CD4-positive, CD25-positive, alpha-beta regulatory T cell (primary cell): Measurements from ENCODE around the gene VMP1. TPM values are rescaled to one million over a fixed set of nuclear protein-coding genes. Genes with fewer than 3 reads are reported as not detected.

Experiments
- ATAC-seq, 2 donors: fragments of 150-1000 bp; cut with Tn5 transposase; one replicate each; pipeline ENCODE4 v1.10.0; 2021; ENCODE audit warnings: low read depth in 2 of 2, moderate number of reproducible peaks in 2 of 2, moderate library complexity in 1 of 2
- DNase-seq, 3 donors: peaks; one replicate each; pipeline versions ENCODE4 v3.0.0 to v3.0.0-alpha.2; 2012 to 2022; ENCODE audit warnings: mixed read lengths in 1 of 3
- H3K27ac ChIP-seq: one replicate; pipeline ENCODE4 v1.7.0; 2013; ENCODE audit warnings: mild to moderate bottlenecking, low read length; ENCODE audit not compliant: insufficient read depth, poor library complexity, severe bottlenecking
- H3K27me3 ChIP-seq: one replicate; pipeline ENCODE4 v1.7.0; 2013; ENCODE audit warnings: low read length; ENCODE audit not compliant: control insufficient read depth, insufficient read depth
- H3K36me3 ChIP-seq: one replicate; pipeline ENCODE4 v1.7.0; 2013; ENCODE audit warnings: mild to moderate bottlenecking, low read length, moderate library complexity; ENCODE audit not compliant: control insufficient read depth, insufficient read depth
- H3K4me1 ChIP-seq: 2 replicates; pipeline ENCODE4 v1.7.0; 2013; ENCODE audit warnings: mild to moderate bottlenecking, low read length; ENCODE audit not compliant: insufficient read depth, control insufficient read depth, poor library complexity, severe bottlenecking
- H3K4me3 ChIP-seq: one replicate; pipeline ENCODE4 v1.7.0; 2013; ENCODE audit warnings: low read depth, mild to moderate bottlenecking, low read length, moderate library complexity
- H3K9me3 ChIP-seq, 2 experiments: 1 replicate in 1 of 2; 2 replicates in 1 of 2; pipeline ENCODE4 v1.7.0; 2013; ENCODE audit warnings: low read length in 2 of 2, mild to moderate bottlenecking in 1 of 2, moderate library complexity in 1 of 2; ENCODE audit not compliant: control insufficient read depth in 2 of 2
- H3K27ac Mint-ChIP-seq, 3 donors: one replicate each; pipeline ENCODE4 v1.8.0; 2020 to 2022; ENCODE audit warnings: mild to moderate bottlenecking in 3 of 3, mixed read lengths in 3 of 3, moderate library complexity in 2 of 3
- H3K27me3 Mint-ChIP-seq: one replicate; pipeline ENCODE4 v1.8.0; 2022; ENCODE audit warnings: mild to moderate bottlenecking, mixed read lengths
- H3K36me3 Mint-ChIP-seq: one replicate; pipeline ENCODE4 v1.8.0; 2020; ENCODE audit warnings: mixed read lengths
- H3K4me1 Mint-ChIP-seq, 4 donors: one replicate each; pipeline ENCODE4 v1.8.0; 2020 to 2022; ENCODE audit warnings: mixed read lengths in 4 of 4, mild to moderate bottlenecking in 1 of 4
- H3K4me3 Mint-ChIP-seq, 4 donors: one replicate each; pipeline ENCODE4 v1.8.0; 2020 to 2022; ENCODE audit warnings: mild to moderate bottlenecking in 4 of 4, mixed read lengths in 4 of 4, moderate library complexity in 3 of 4
- H3K9me3 Mint-ChIP-seq, 7 donors: one replicate each; pipeline ENCODE4 v1.8.0; 2020 to 2022; ENCODE audit warnings: mixed read lengths in 7 of 7, mild to moderate bottlenecking in 3 of 7, moderate library complexity in 2 of 7
- polyA plus RNA-seq, 4 donors: library from polyadenylated mRNA; unstranded; fragments of 300-500 nt; fragmentation: Illumina TruSeq; gene quantifications; one replicate each; pipeline ENCODE4 v1.2.3, GENCODE V29; 2021
- total RNA-seq: library from RNA; stranded (reverse); gene quantifications from one replicate; pipeline ENCODE4 v1.2.3, GENCODE V29; 2022

The VMP1 gene
- total and polyA plus RNA-seq, 5 donors from 2014 or later: 50.3 to 238 (median 73.4) TPM

DNA sequence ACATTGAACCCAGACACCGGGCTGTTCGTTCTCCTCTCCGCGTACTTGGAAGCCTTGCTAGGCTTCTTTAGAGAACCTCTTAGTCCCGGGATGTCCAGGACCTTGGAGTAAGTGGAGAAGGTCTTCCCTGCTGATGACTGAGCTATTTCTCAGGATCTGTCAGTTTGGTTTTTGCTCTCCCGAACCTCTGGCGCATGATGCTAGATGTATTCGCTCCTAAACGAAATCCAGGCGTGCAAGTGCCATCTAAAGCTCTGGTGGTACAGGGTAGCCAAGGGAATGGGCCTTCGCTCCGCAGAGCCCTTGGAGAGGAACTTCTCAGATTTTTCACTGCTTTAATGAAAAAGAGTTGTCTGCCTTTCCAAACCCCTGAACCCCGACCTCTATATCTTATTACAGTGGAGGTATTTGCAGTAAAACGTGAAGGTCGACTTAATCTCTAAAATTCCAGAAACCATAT is 547 bp downstream of the VMP1 start:
- DNase-seq: no peak
- Histone ChIP-seq H3K9me3 (no peaks in the 10 kb centered on the region), H3K36me3 (peaks cover 3% of the 10 kb centered on the region), H3K4me3 (peak overlapping the region; percentile 98), H3K27ac (peak overlapping the region; percentile 93), H3K4me1 (peaks cover 27% of the 10 kb centered on the region), H3K27me3 (no peaks in the 10 kb centered on the region)
- Mint-ChIP-seq H3K9me3 (no peaks in the 10 kb centered on the region), H3K27me3 (peaks cover 4% of the 10 kb centered on the region), H3K27ac (peak overlapping the region; percentile 97 to 99 (median 99)), H3K4me1 (peaks cover 35 to 87% (median 61%) of the 10 kb centered on the region in 4 donors), H3K36me3 (peaks cover 5% of the 10 kb centered on the region), H3K4me3 (peak overlapping the region; percentile 98 to 99 (median 98))
- ATAC-seq: no peak

DNA sequence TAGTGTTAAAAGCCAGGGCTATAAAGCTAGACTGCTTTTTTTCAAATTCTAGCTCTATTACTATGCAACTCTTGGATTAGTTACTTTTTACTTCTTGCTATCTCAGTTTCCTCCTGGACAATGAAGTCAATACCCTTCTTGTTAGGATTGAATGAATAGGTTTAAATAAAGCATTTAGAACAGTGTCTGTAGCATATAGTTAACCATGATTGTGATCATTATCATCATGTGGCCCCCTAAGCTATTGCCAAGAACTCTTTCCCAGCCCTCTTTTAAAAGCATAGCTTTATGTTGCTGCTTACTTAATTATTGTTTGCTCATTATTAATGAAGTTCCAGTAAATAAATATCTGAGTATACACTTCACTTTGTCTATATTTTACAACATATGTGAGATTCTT is 4.5 kb downstream of the VMP1 start:
- Histone ChIP-seq H3K27me3 (no peaks in the 10 kb centered on the region), H3K9me3 (no peaks in the 10 kb centered on the region), H3K36me3 (peaks cover 3% of the 10 kb centered on the region), H3K4me3 (no peak overlapping the region), H3K27ac (no peak overlapping the region), H3K4me1 (peaks cover 10% of the 10 kb centered on the region)
- no peaks in the 10 kb centered on the region for H3K27me3 Mint-ChIP-seq
- no peak overlapping the region for H3K27ac Mint-ChIP-seq
- H3K4me3 Mint-ChIP-seq: no peak overlapping the region
- no peak for DNase-seq
- no peaks in the 10 kb centered on the region for H3K9me3 Mint-ChIP-seq
- H3K4me1 Mint-ChIP-seq: peaks cover 22 to 72% (median 48%) of the 10 kb centered on the region in 4 donors
- no peak for ATAC-seq
- peaks cover 9% of the 10 kb centered on the region for H3K36me3 Mint-ChIP-seq

DNA sequence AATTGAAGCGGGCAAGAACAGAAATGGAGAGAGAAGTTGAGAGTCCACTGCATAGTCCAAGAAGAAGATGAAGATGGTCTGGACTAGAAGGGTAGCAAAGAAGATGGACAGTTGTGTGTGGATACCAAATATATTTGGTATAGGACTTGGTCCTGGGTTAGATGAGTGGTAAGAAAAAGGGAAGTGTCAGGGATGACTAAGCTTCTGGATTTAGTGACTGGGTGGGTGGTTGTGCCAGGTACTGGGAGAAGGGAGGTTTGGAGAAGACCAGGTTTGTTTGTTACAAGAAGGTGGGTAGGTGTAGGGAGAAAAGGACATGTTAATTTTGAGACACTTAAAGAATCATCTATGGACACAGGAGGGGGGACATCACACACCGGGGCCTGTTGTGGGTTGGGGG is 5.4 kb downstream of the VMP1 start:
- H3K27ac ChIP-seq: no peak overlapping the region
- H3K4me3 ChIP-seq: no peak overlapping the region
- H3K27me3 Mint-ChIP-seq: no peaks in the 10 kb centered on the region
- H3K9me3 ChIP-seq: no peaks in the 10 kb centered on the region
- no peaks in the 10 kb centered on the region for H3K27me3 ChIP-seq
- ATAC-seq (no peak), DNase-seq (no peak)
- no peak overlapping the region for H3K4me3 Mint-ChIP-seq
- H3K9me3 Mint-ChIP-seq: no peaks in the 10 kb centered on the region
- peaks cover 7% of the 10 kb centered on the region for H3K4me1 ChIP-seq
- peaks cover 9% of the 10 kb centered on the region for H3K36me3 Mint-ChIP-seq
- peaks cover 15 to 64% (median 44%) of the 10 kb centered on the region in 4 donors for H3K4me1 Mint-ChIP-seq
- H3K27ac Mint-ChIP-seq: peak overlapping the region in 1 of 3 donors; percentile 20
- H3K36me3 ChIP-seq: peaks cover 3% of the 10 kb centered on the region

DNA sequence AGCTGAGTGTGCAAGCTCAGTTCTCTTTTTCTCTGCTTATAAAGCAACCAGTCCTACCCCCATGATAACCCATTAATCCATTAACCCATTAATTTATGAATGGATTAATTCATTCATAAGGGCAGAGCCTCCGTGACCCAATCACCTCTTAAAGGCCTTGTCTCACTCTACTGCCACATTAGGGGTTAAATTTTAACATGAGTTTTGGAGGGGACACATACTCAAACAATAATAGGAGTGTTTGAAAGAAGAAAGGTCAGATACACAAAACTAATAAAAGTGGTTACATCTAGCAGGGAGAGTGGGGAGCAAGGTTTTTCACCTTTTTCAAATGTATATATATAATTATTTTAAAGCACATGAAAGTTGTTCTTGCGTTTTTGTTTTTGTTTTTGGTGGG is 6.8 kb downstream of the VMP1 start:
- Mint-ChIP-seq H3K27me3 (no peaks in the 10 kb centered on the region), H3K27ac (no peak overlapping the region)
- no peak for ATAC-seq

DNA sequence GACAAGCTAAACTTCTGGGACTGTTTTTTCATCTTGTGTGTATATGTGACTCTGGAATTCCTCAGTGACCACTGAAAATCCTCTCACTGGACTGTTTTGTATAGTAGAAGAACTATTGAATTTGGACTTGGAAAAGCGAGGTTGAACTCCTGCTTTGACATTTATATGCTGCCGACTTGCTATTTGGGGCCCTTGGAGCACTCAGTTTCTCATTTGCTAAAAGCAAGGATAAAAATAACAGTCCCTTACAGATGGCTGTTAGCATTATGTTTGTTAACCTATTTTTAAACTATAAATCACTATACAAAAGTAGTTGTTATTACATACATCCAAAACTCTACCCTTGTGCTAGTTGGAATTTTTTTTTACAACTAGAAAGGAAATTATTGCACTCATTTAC is 9.0 kb downstream of the VMP1 start:
- peaks cover 21 to 51% (median 31%) of the 10 kb centered on the region in 4 donors for H3K4me1 Mint-ChIP-seq
- no peaks in the 10 kb centered on the region for H3K36me3 ChIP-seq
- no peak for DNase-seq
- H3K27ac Mint-ChIP-seq: peak overlapping the region in 1 of 3 donors; percentile 26
- no peak overlapping the region for H3K27ac ChIP-seq
- H3K36me3 Mint-ChIP-seq: peaks cover 16% of the 10 kb centered on the region
- H3K27me3 ChIP-seq: no peaks in the 10 kb centered on the region
- no peaks in the 10 kb centered on the region for H3K4me1 ChIP-seq
- no peak overlapping the region for H3K4me3 ChIP-seq
- no peaks in the 10 kb centered on the region for H3K9me3 Mint-ChIP-seq
- ATAC-seq: no peak
- no peaks in the 10 kb centered on the region for H3K9me3 ChIP-seq
- no peak overlapping the region for H3K4me3 Mint-ChIP-seq
- no peaks in the 10 kb centered on the region for H3K27me3 Mint-ChIP-seq

More for the DNA sequence above, 6.8 kb downstream of the VMP1 start:
- Histone ChIP-seq H3K9me3 (no peaks in the 10 kb centered on the region), H3K27ac (no peak overlapping the region), H3K4me1 (no peaks in the 10 kb centered on the region), H3K36me3 (peaks cover 3% of the 10 kb centered on the region), H3K4me3 (no peak overlapping the region), H3K27me3 (no peaks in the 10 kb centered on the region)
- no peak for DNase-seq
- Mint-ChIP-seq H3K9me3 (no peaks in the 10 kb centered on the region), H3K4me3 (no peak overlapping the region), H3K36me3 (peaks cover 16% of the 10 kb centered on the region), H3K4me1 (peaks cover 21 to 59% (median 40%) of the 10 kb centered on the region in 4 donors)

DNA sequence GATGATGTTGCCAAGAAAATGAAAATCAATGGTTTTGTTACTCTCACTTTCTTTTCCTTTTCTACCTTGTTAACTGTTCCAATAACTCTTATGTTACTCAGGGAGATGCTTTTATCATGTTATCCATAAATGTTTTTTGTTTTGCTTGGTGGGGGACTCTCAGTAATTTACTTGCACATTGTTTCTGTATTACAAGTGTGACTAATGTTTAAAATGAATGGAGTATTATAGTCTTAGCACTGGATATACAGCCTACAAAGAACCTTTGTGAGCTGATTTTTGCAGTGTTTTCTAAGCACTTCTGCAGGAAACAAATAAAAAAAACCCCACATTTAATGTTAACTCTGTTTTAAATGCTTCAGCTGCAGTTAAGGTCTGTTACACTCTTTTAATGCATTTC is 12.1 kb downstream of the VMP1 start:
- Mint-ChIP-seq H3K36me3 (peaks cover 10% of the 10 kb centered on the region), H3K9me3 (no peaks in the 10 kb centered on the region), H3K4me3 (no peak overlapping the region), H3K4me1 (peaks cover 25 to 50% (median 32%) of the 10 kb centered on the region in 4 donors), H3K27ac (peak overlapping the region in 1 of 3 donors; percentile 39), H3K27me3 (no peaks in the 10 kb centered on the region)
- Histone ChIP-seq H3K27me3 (no peaks in the 10 kb centered on the region), H3K27ac (no peak overlapping the region), H3K36me3 (no peaks in the 10 kb centered on the region), H3K4me1 (no peaks in the 10 kb centered on the region), H3K4me3 (no peak overlapping the region), H3K9me3 (no peaks in the 10 kb centered on the region)
- DNase-seq (no peak), ATAC-seq (no peak)

DNA sequence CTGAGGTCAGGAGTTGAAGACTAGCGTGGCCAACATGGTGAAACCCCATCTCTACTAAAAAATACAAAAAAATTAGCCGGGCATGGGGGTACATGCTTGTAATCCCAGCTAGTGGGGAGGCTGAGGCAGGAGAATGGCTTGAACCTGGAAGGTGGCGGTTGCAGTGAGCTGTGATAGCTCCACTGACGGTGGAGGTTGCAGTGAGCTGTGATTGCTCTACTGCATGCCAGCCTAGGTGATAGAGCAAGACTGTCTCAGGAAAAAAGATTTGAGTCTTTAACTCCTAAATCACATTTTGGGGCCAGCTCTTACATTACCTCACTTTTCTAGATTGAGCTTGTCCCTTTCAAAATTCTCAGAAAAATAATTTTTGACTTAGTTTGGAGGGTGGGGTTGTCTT is 15.2 kb downstream of the VMP1 start:
- no peaks in the 10 kb centered on the region for H3K27me3 Mint-ChIP-seq
- Histone ChIP-seq H3K36me3 (no peaks in the 10 kb centered on the region), H3K9me3 (no peaks in the 10 kb centered on the region), H3K27ac (no peak overlapping the region), H3K4me1 (no peaks in the 10 kb centered on the region), H3K27me3 (no peaks in the 10 kb centered on the region), H3K4me3 (no peak overlapping the region)
- H3K36me3 Mint-ChIP-seq: peaks cover 7% of the 10 kb centered on the region
- no peak overlapping the region for H3K4me3 Mint-ChIP-seq
- H3K9me3 Mint-ChIP-seq: no peaks in the 10 kb centered on the region
- H3K4me1 Mint-ChIP-seq: peaks cover 35 to 44% (median 40%) of the 10 kb centered on the region in 4 donors
- DNase-seq (no peak), ATAC-seq (no peak)
- H3K27ac Mint-ChIP-seq: no peak overlapping the region

DNA sequence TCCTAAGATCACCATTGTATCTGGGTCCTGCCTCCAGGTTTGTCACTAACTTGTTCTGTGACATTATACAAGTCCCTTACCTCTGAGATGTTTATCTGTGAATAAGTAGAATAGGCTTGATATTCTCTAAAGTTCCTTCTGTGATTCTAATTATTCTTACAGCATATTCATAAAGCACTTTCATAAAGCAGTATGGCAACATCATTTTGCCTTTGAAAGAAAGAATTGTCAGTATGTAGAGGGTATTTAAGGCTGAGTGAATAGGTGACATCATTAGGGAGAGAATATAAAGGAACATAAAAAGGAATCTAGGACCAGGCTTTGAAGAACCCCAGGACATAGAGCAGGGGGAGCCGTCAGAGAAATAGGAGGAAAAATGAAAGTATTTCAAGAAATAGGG is 15.6 kb downstream of the VMP1 start:
- peaks cover 7% of the 10 kb centered on the region for H3K36me3 Mint-ChIP-seq
- H3K4me3 Mint-ChIP-seq: no peak overlapping the region
- DNase-seq: no peak
- Histone ChIP-seq H3K27me3 (no peaks in the 10 kb centered on the region), H3K4me3 (no peak overlapping the region), H3K4me1 (no peaks in the 10 kb centered on the region), H3K36me3 (no peaks in the 10 kb centered on the region), H3K9me3 (no peaks in the 10 kb centered on the region), H3K27ac (no peak overlapping the region)
- no peaks in the 10 kb centered on the region for H3K9me3 Mint-ChIP-seq
- H3K27me3 Mint-ChIP-seq: no peaks in the 10 kb centered on the region
- peak overlapping the region in 2 of 3 donors; percentile 2 to 7 for H3K27ac Mint-ChIP-seq
- H3K4me1 Mint-ChIP-seq: peaks cover 38 to 46% (median 42%) of the 10 kb centered on the region in 4 donors
- no peak for ATAC-seq
